ENCODE data around the gene CACNB4.

Gene CACNB4

GRCh38 chr2:152089238-152089637, 9.6 kb downstream of the CACNB4 start:
- no peak overlapping the region for H3K4me3 ChIP-seq (ENCODE audit: low read length)
- TF ChIP-seq, protein P1, sequence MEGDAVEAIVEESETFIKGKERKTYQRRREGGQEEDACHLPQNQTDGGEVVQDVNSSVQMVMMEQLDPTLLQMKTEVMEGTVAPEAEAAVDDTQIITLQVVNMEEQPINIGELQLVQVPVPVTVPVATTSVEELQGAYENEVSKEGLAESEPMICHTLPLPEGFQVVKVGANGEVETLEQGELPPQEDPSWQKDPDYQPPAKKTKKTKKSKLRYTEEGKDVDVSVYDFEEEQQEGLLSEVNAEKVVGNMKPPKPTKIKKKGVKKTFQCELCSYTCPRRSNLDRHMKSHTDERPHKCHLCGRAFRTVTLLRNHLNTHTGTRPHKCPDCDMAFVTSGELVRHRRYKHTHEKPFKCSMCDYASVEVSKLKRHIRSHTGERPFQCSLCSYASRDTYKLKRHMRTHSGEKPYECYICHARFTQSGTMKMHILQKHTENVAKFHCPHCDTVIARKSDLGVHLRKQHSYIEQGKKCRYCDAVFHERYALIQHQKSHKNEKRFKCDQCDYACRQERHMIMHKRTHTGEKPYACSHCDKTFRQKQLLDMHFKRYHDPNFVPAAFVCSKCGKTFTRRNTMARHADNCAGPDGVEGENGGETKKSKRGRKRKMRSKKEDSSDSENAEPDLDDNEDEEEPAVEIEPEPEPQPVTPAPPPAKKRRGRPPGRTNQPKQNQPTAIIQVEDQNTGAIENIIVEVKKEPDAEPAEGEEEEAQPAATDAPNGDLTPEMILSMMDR (conservative IDR thresholded peaks at IDR 0.05; ENCODE audit: low read length): no peak
- no peak for DNase-seq (ENCODE audit: low read depth)

- no peak for DNase-seq (ENCODE audit: low read depth)
- H3K4me3 ChIP-seq (ENCODE audit: low read length): no peak overlapping the region
- TF ChIP-seq, protein P1 (conservative IDR thresholded peaks at IDR 0.05; ENCODE audit: low read length): no peak
Observed at GRCh38 chr2:152088006-152088405, 10.8 kb downstream of the CACNB4 start.

DNA sequence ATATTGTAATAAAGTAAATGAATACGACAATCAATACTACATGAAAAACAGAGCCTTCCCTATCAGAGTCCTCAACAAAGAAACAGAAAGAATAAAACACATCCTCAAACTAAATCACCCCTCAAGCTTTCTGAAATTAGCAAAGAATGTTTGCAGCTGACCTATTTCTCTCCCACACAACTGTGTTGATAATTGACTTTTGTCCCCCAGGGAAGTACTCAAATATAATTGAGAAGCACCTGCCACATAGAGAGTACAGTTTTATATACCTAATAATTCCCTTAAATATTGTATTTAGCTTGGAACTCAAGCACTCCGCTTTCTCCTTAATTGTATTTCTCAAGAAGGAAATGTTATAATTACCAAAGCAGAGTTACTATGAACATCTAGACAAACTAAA, 12.6 kb downstream of the CACNB4 start:
- DNase-seq (ENCODE audit: low read depth): no peak
- no peak overlapping the region for H3K4me3 ChIP-seq (ENCODE audit: low read length)
- TF ChIP-seq, protein P1 (conservative IDR thresholded peaks at IDR 0.05; ENCODE audit: low read length): no peak

- no peak for DNase-seq (ENCODE audit: low read depth)
- no peak overlapping the region for H3K4me3 ChIP-seq (ENCODE audit: low read length)
- TF ChIP-seq, protein P1 (conservative IDR thresholded peaks at IDR 0.05; ENCODE audit: low read length): no peak
Observed at GRCh38 chr2:152084076-152084475, 14.8 kb downstream of the CACNB4 start.

GRCh38 chr2:152083202-152083875, 15.5 kb downstream of the CACNB4 start:
- TF ChIP-seq, protein P1 (conservative IDR thresholded peaks at IDR 0.05; ENCODE audit: low read length): no peak
- DNase-seq (ENCODE audit: low read depth): no peak
- H3K4me3 ChIP-seq (ENCODE audit: low read length): no peak overlapping the region

DNA sequence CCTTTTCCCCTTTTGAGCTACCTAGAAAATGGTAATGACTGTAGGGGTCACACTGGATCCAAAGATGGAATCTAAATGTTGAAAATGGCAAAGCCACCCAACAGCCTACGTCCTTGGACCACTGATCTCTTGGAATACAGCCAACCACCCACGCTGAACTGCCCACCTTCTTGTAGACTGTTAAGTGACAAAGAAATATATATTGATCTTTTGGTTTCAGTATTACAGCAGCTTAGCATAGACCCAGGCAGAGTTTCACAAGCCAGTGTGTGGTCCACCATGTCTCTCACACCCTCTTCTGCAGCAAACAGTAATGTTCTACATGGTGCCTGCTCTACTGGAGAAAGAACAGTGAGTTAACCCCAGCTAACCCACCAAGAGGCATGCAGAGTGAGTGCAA, 20.2 kb downstream of the CACNB4 start:
- H3K4me3 ChIP-seq (ENCODE audit: low read length): no peak overlapping the region
- TF ChIP-seq, protein P1 (conservative IDR thresholded peaks at IDR 0.05; ENCODE audit: low read length): no peak
- DNase-seq (ENCODE audit: low read depth): no peak

- H3K4me3 ChIP-seq (ENCODE audit: low read length): no peak overlapping the region
- no peak for DNase-seq (ENCODE audit: low read depth)
- TF ChIP-seq, protein P1 (conservative IDR thresholded peaks at IDR 0.05; ENCODE audit: low read length): no peak
Observed at GRCh38 chr2:152078023-152078422, 20.8 kb downstream of the CACNB4 start.

All from AG10803 (cell line).